Peyer's patch (tissue), 4 donors: Measurements from ENCODE around the gene NDRG4. TPM values are rescaled to one million over a fixed set of nuclear protein-coding genes. Genes with fewer than 3 reads are reported as not detected.

Experiments used
- DNase-seq, 3 donors: peaks; one replicate each; pipeline ENCODE4 v3.0.0-alpha.2; 2017 to 2019
- H3K27ac ChIP-seq, 4 donors: fragments of 200-600 bp; sonication (generic); one replicate each; pipeline ENCODE4 v1.5.1; 2016 to 2019
- H3K27me3 ChIP-seq, 2 donors: fragments of 200-600 bp; sonication (generic); one replicate each; pipeline ENCODE4 v1.5.1; 2019
- H3K36me3 ChIP-seq, 3 donors: fragments of 200-600 bp; sonication (generic); one replicate each; pipeline ENCODE4 v1.5.1; 2016 to 2019
- H3K4me1 ChIP-seq, 4 donors: fragments of 200-600 bp; sonication (generic); one replicate each; pipeline ENCODE4 v1.5.1; 2016 to 2019
- H3K4me3 ChIP-seq, 4 donors: fragments of 200-600 bp; sonication (generic); 1 replicate in 3 of 4; 2 replicates in 1 of 4; pipeline ENCODE4 v1.5.1; 2016 to 2019; ENCODE audit warnings: mild to moderate bottlenecking in 1 of 4
- H3K9me3 ChIP-seq, 4 donors: fragments of 200-600 bp; sonication (generic); one replicate each; pipeline ENCODE4 v1.5.1; 2016 to 2019; ENCODE audit warnings: mild to moderate bottlenecking in 1 of 4
- POLR2A ChIP-seq, 2 donors: fragments of 450-650 bp; IDR thresholded peaks; one replicate each; pipeline ENCODE4 v1.5.1; 2017; ENCODE audit warnings: antibody characterized with exemption in 2 of 2, mild to moderate bottlenecking in 2 of 2, moderate library complexity in 2 of 2
- total RNA-seq, 4 donors: library from RNA; depleted of rRNA; stranded (reverse); fragments of >200 nt; gene quantifications; one replicate each; pipeline ENCODE4 v1.1.0, GENCODE V29; 2016
- TF ChIP-seq, protein P1 (sequence below), 6 experiments: fragments of 450-650 bp in 4 of 6; fragments of 200-600 bp in 2 of 6; sonication (generic) in 1 of 6; IDR thresholded peaks; one replicate each; pipeline ENCODE4 v1.5.1; 2017 to 2019; ENCODE audit warnings: antibody characterized with exemption in 6 of 6, mild to moderate bottlenecking in 3 of 6, moderate library complexity in 1 of 6

NDRG4 gene
- total RNA-seq, 4 donors from 2014 or later: 2.1 to 7.1 (median 4.9) TPM; not detected in 1

DNA sequence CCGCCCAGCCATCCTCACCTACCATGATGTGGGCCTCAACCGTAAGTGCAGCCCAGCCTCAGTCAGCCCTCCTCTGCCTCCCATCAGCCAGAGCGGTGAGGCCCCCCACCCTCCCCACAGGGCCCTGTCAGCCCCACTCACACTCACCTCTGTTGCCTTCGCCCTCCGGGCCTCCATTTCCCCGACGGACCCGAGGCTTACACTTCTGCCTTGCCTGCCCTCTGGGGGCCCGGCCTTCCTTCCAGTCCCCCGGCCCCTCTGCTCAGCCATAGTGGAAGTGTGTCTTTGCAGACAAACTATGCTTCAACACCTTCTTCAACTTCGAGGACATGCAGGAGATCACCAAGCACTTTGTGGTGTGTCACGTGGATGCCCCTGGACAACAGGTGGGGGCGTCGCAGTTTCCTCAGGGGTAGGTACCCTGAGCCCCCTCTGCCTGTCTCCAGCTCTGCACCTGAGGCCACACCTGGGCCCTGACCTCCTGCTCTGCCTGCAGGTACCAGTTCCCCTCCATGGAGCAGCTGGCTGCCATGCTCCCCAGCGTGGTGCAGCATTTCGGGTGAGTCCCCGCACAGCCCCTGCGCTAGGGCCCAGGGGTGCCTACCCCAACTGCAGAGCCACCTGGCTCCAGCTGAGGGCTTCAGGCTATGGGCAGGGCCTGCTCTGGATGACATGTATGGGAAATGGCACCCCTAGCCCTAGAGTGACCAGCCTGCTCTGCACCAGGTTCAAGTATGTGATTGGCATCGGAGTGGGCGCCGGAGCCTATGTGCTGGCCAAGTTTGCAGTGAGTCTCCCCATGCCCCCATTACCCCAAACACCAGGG, 4.1 kb downstream of the NDRG4 start:
- Histone ChIP-seq H3K27me3 (peaks cover 0 to 9% of the 10 kb centered on the region in 2 donors), H3K4me3 (no peak overlapping the region), H3K27ac (no peak overlapping the region), H3K9me3 (no peaks in the 10 kb centered on the region), H3K36me3 (no peaks in the 10 kb centered on the region), H3K4me1 (peaks cover 0 to 20% (median 12%) of the 10 kb centered on the region in 4 donors)
- DNase-seq: peak in 1 of 3 donors; percentile 40
- TF ChIP-seq POLR2A (IDR thresholded peaks at IDR 0.05): no peak
- TF ChIP-seq, protein P1, sequence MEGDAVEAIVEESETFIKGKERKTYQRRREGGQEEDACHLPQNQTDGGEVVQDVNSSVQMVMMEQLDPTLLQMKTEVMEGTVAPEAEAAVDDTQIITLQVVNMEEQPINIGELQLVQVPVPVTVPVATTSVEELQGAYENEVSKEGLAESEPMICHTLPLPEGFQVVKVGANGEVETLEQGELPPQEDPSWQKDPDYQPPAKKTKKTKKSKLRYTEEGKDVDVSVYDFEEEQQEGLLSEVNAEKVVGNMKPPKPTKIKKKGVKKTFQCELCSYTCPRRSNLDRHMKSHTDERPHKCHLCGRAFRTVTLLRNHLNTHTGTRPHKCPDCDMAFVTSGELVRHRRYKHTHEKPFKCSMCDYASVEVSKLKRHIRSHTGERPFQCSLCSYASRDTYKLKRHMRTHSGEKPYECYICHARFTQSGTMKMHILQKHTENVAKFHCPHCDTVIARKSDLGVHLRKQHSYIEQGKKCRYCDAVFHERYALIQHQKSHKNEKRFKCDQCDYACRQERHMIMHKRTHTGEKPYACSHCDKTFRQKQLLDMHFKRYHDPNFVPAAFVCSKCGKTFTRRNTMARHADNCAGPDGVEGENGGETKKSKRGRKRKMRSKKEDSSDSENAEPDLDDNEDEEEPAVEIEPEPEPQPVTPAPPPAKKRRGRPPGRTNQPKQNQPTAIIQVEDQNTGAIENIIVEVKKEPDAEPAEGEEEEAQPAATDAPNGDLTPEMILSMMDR (IDR thresholded peaks at IDR 0.05): no peak

DNA sequence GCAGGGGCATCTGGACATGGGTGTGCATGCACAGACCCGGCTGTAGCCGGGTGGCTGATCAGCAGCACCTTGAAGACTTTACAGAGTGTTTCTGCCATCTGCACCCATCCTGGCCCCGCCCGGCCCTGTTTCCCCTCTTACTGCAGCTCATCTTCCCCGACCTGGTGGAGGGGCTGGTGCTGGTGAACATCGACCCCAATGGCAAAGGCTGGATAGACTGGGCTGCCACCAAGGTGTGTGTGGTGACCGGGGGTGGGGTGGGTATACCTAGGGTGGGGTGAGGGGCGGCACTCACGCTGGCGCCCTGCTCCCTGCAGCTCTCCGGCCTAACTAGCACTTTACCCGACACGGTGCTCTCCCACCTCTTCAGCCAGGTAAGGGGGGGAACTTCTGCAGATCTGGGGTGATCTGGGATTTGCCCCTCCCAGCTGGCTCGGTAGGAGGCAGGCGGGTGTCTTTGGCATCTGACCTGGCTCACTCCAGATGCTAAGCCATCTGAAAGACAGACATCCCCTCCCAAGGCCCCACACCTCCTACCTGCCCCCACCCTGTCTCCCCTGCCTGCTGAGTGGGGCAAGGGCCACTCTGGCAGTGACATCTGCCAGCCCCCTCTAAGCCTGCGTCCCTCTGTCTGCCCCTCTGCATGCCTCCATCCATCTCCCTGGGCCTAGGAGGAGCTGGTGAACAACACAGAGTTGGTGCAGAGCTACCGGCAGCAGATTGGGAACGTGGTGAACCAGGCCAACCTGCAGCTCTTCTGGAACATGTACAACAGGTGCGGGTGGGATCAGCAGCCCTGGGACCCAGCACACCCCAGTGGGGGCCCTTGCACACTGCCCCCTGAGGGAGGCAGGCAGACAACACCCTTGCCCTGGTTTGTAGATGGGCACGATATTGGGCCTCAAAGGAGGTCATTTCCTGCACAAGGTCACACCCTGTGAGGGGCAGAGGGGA, 6.6 kb downstream of the NDRG4 start:
- peaks cover 0 to 3% of the 10 kb centered on the region in 2 donors for H3K27me3 ChIP-seq
- H3K36me3 ChIP-seq: no peaks in the 10 kb centered on the region
- H3K4me3 ChIP-seq: no peak overlapping the region
- DNase-seq: peak in 1 of 3 donors; percentile 41
- H3K27ac ChIP-seq: no peak overlapping the region
- no peaks in the 10 kb centered on the region for H3K9me3 ChIP-seq
- TF ChIP-seq, protein P1 (IDR thresholded peaks at IDR 0.05): no peak
- TF ChIP-seq POLR2A (IDR thresholded peaks at IDR 0.05): no peak
- peaks cover 0 to 4% (median under 1%) of the 10 kb centered on the region in 4 donors for H3K4me1 ChIP-seq

DNA sequence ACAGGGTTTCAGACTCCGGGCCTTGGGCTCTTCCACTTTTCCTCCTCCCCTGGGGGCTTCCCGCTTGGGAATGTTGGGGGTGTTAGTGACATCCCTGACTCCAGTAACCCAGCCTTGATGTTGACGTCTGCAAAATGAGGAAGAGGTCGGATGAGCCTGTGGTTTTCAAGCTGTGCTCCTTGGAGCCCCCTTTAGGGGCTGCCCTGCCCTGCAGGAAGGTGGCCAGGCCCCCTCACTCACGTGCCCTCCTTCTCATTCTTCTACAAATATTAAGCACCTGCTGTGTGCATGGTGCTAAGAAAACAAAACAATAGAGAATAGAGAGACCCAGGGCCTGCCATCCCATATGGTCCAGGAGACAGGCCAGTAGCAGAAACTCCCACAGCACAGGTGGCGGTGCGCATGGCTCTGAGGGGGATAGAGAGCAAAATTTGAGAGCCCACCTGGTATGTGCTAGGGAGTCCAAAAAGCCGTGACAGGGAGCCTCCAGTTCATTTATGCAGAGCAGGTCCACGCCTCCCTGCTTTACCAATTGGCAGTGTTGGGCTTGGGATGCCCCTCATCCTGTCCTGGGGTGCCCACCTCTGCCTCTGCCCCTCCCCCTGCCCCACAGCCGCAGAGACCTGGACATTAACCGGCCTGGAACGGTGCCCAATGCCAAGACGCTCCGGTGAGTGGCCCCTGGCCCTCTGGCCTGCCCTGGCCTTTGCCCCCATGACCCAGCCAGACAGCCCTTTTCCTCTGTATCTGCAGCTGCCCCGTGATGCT, 7.4 kb downstream of the NDRG4 start:
- no peaks in the 10 kb centered on the region for H3K4me1 ChIP-seq

DNA sequence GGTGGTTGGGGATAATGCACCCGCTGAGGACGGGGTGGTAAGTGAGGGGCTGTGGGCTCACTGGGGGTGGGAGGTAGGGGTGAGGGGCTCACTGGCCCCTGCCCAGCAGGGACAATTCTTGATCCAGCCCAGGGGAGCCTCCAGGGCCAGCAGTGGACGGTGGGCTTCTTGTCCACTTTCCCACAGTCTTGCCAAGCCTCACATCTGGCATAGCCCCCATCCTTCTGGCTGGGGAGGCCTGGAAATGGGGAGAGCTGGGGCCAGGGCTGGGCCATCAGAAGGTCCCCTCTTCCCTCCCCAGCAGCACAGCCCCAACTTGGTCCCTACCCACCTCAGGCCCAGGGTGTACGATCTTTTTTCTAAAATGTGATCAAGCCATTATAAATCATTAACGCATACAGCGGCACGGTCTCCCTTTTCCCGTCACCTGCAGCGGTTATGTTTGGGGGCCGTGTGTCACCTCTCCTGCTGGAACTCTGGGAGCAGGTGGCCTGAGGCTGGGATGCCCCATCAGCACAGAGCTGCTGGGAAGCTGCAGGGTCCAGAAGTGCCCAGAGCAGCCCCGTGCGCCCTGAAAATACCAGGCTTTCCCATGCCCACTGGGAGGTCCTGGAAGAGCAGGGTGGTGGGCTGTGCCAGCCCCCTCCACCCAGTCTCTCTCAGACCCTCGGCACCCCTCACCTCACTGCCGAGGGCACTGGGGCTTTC, 8.2 kb downstream of the NDRG4 start:
- TF ChIP-seq, protein P1 (IDR thresholded peaks at IDR 0.05): no peak
- no peak for TF ChIP-seq POLR2A (IDR thresholded peaks at IDR 0.05)
- Histone ChIP-seq H3K27me3 (peaks cover 0 to 2% of the 10 kb centered on the region in 2 donors), H3K27ac (no peak overlapping the region), H3K4me1 (no peaks in the 10 kb centered on the region), H3K36me3 (no peaks in the 10 kb centered on the region), H3K4me3 (no peak overlapping the region), H3K9me3 (no peaks in the 10 kb centered on the region)
- peak in 2 of 3 donors; percentile 4 to 28 for DNase-seq

More for the DNA sequence above, 7.4 kb downstream of the NDRG4 start:
- Histone ChIP-seq H3K9me3 (no peaks in the 10 kb centered on the region), H3K27me3 (peaks cover 0 to 3% of the 10 kb centered on the region in 2 donors), H3K4me3 (no peak overlapping the region), H3K27ac (no peak overlapping the region), H3K36me3 (no peaks in the 10 kb centered on the region)
- DNase-seq: peak in 1 of 3 donors; percentile 40
- TF ChIP-seq, protein P1 (IDR thresholded peaks at IDR 0.05): no peak
- no peak for TF ChIP-seq POLR2A (IDR thresholded peaks at IDR 0.05)
